GM19463 (cell line): ENCODE results near the gene MEIS1.

ENCODE experiments used
- ATAC-seq: cut with Tn5 transposase; IDR thresholded peaks from one replicate; pipeline ENCODE4 v1.9.1; 2021; ENCODE audit warnings: mild to moderate bottlenecking, moderate library complexity; ENCODE audit not compliant: unreplicated experiment

MEIS1 gene

GRCh38 chr2:66506265-66506664 is 71.3 kb downstream of the MEIS1 start:
- no peak for ATAC-seq

GRCh38 chr2:66507673-66508201 is 72.8 kb downstream of the MEIS1 start:
- no peak for ATAC-seq

GRCh38 chr2:66508484-66509071 is 73.7 kb downstream of the MEIS1 start:
- no peak for ATAC-seq

GRCh38 chr2:66509326-66509811 is 74.4 kb downstream of the MEIS1 start:
- no peak for ATAC-seq

- no peak for ATAC-seq
These were observed 77.7 kb downstream of the MEIS1 start for GRCh38 chr2:66512626-66513025.

GRCh38 chr2:66515743-66516142 is 80.8 kb downstream of the MEIS1 start:
- ATAC-seq = no peak

GRCh38 chr2:66516499-66516898 is 81.6 kb downstream of the MEIS1 start:
- ATAC-seq = no peak

GRCh38 chr2:66517772-66518171 is 82.8 kb downstream of the MEIS1 start:
- no peak for ATAC-seq

GRCh38 chr2:66519264-66519843 is 84.4 kb downstream of the MEIS1 start:
- ATAC-seq = no peak

- ATAC-seq = no peak
These were observed 86.5 kb downstream of the MEIS1 start for GRCh38 chr2:66521291-66521922.

GRCh38 chr2:66522611-66523376 is 87.9 kb downstream of the MEIS1 start:
- no peak for ATAC-seq

GRCh38 chr2:66523377-66523969 is 88.5 kb downstream of the MEIS1 start:
- no peak for ATAC-seq

GRCh38 chr2:66523990-66524389 is 89.1 kb downstream of the MEIS1 start:
- ATAC-seq = no peak

GRCh38 chr2:66525606-66526005 is 90.7 kb downstream of the MEIS1 start:
- no peak for ATAC-seq

GRCh38 chr2:66526180-66526579 is 91.3 kb downstream of the MEIS1 start:
- no peak for ATAC-seq

- no peak for ATAC-seq
These were observed 94.2 kb downstream of the MEIS1 start for GRCh38 chr2:66528974-66529724.

GRCh38 chr2:66530651-66531050 is 95.7 kb downstream of the MEIS1 start:
- no peak for ATAC-seq

- no peak for ATAC-seq
These were observed 96.2 kb downstream of the MEIS1 start for GRCh38 chr2:66531155-66531554.

- no peak for ATAC-seq
These were observed 96.6 kb downstream of the MEIS1 start for GRCh38 chr2:66531567-66531966.
